AG09309 (cell line): ENCODE measurements around the gene RCAN3.
A peak's percentile ranks its signal among the peaks of the same experiment; 100 is the strongest.

Experiments
- DNase-seq: peaks from one replicate; pipeline ENCODE4 v3.0.0-alpha.2; 2010; ENCODE audit warnings: low read depth
- H3K4me3 ChIP-seq: 2 replicates; pipeline ENCODE4 v1.5.1; 2011; ENCODE audit warnings: mild to moderate bottlenecking, low read depth, low read length, moderate library complexity; ENCODE audit not compliant: control insufficient read depth
- CTCF ChIP-seq: IDR thresholded peaks from 2 replicates; pipeline ENCODE4 v1.5.1; 2011; ENCODE audit warnings: mild to moderate bottlenecking, low read depth, low read length, inconsistent platforms; ENCODE audit not compliant: insufficient read depth, control insufficient read depth; ENCODE audit errors: missing control alignments

Gene RCAN3

DNA sequence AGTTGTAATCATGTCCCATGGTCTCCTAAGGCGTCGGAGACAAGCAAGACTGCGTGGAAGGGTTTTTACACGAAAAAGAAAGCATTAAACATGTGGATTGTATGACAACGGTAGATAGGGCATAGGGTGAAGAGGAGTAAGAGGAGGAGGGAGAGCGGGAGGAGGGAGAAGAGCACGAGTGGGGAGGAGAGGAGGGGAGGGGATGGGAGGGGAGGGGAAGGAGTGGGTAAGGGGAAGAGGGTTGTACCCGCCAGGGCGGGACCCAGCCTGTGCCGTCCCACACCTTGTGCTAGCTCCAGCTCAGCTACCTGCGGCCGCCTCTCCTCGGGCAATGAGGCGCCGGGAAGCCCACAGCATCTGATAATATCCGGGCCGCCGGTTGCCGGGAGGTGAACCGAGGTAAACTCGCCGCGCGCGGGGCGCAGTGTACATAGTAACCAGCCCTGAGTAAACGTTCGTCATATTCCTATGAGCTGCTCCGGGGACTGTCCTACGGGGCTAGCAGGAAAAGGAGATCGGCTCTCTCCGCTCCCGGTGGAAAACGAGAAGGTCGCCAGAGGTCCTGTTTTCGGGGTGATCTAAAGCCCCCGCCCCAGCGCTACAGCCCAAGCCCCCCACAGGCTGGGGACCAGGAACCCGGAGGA lies 449 bp upstream of the RCAN3 start:
- TF ChIP-seq CTCF = no peak
- H3K4me3 ChIP-seq = peak overlapping the region; percentile 55
- DNase-seq = no peak

GRCh38 chr1:24503059-24503751 lies 569 bp downstream of the RCAN3 start:
- H3K4me3 ChIP-seq = peak overlapping the region; percentile 55
- TF ChIP-seq CTCF = no peak
- DNase-seq = no peak

DNA sequence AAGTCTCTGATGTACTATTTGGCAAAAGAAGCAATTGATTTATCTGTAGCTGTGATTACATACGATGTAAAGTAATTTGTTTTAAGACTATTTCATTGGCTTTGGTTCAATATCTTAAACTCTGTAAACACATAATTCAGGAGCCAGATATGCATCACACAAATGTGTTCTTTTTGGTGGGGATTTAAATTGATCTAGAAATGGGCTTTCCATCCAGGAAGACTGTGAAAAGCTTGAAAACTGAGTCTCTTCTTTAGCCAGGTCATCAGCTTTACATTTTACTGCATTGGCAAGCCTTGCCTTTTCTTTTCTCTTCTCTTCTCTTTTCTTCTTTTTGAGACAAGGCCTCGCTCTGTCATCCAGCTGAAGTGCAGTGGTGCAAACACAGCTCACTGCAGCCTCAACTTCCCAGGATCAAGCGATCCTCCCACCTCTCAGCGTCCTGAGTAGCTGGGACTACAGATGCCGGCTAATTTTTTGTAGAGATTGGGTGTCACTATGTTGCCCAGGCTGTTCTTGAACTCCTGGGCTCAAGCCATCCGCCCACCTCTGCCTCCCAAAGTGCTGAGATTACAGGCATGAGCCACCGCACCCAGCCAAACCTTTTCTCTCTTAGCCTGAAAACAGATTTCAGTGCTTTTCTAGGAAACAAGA lies 1.4 kb downstream of the RCAN3 start:
- TF ChIP-seq CTCF = no peak
- no peak overlapping the region for H3K4me3 ChIP-seq
- DNase-seq = no peak

- H3K4me3 ChIP-seq = no peak overlapping the region
- no peak for DNase-seq
- no peak for TF ChIP-seq CTCF
Observed at GRCh38 chr1:24504560-24504959, 1.9 kb downstream of the RCAN3 start.

DNA sequence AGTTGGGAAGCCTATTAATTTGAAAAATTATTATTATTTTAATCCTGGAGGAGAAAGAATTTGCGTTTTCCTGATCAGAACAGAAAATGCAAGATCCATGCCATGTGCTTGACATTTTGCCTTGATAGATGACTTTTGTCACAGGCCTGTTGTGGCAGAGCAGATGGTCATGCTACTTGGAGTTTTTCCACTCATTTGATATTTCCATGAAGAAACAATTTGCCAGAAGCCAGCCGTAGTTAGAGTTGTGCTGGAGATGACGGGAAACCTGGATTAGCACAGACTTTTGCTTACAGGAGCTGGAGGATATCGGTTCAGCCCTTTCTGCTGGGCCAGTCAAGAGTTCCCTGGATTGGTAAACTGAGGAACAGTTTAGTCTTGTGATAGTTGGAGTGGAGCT lies 3.2 kb downstream of the RCAN3 start:
- TF ChIP-seq CTCF = no peak
- no peak for DNase-seq
- H3K4me3 ChIP-seq = no peak overlapping the region

DNA sequence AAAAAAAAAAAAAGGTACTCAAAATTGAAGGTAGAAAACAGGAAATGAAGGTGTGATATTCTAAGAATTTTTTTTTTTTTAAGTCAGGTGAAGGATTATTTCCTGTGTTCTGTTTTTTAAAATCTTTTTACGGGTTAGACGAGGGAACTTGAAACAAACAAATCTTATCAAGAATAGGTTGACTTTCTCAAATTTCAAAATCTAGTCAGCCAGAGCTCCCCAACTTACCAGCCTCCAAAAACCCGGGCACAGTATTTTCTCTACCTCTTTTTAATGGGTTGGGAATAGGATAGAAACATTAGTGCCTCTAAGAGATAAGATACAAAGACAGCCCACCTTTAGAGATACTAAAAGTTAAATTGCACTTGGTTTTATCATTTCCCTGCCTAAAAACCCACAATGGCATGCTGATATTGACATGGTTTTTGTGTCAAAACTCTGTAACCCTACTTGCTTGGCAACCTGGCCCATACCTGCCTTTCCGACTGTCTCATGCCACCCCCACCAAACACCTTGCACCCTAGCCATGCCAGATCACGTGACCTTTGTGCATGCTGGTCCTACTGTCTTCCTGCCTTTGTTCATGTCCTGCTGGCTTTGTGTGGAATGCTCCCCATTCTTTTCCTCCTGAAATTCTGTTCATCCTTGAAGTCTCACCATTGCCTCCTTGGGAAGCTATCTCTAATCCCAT lies 4.2 kb downstream of the RCAN3 start:
- TF ChIP-seq CTCF = no peak
- no peak for DNase-seq
- H3K4me3 ChIP-seq = no peak overlapping the region
